Tibial artery (tissue), 4 donors: ENCODE measurements around the gene DYRK1A.
A peak's percentile ranks its signal among the peaks of the same experiment; 100 is the strongest.

ENCODE experiments used
- DNase-seq, 2 donors: peaks; one replicate each; pipeline ENCODE4 v3.0.0-alpha.2; 2019
- H3K27ac ChIP-seq, 2 donors: fragments of 200-600 bp; sonication (generic) in 1 of 2; 1 replicate in 1 of 2; 2 replicates in 1 of 2; pipeline ENCODE4 v1.5.1; 2018 to 2019; ENCODE audit warnings: mild to moderate bottlenecking in 1 of 2
- H3K27me3 ChIP-seq, 2 donors: fragments of 200-600 bp; sonication (generic) in 1 of 2; one replicate each; pipeline versions ENCODE4 v1.5.1 to v1.6.0; 2016 to 2019
- H3K36me3 ChIP-seq, 3 donors: fragments of 200-600 bp; sonication (generic) in 2 of 3; one replicate each; pipeline ENCODE4 v1.5.1; 2016 to 2019; ENCODE audit warnings: mild to moderate bottlenecking in 2 of 3
- H3K4me1 ChIP-seq, 4 donors: fragments of 200-600 bp; sonication (generic) in 2 of 4; 1 replicate in 3 of 4; 2 replicates in 1 of 4; pipeline ENCODE4 v1.5.1; 2016 to 2019
- H3K4me3 ChIP-seq, 2 donors: fragments of 200-600 bp; sonication (generic) in 1 of 2; 1 replicate in 1 of 2; 2 replicates in 1 of 2; pipeline ENCODE4 v1.5.1; 2018 to 2019; ENCODE audit warnings: mild to moderate bottlenecking in 2 of 2
- H3K9me3 ChIP-seq, 3 donors: fragments of 200-600 bp; sonication (generic) in 1 of 3; one replicate each; pipeline ENCODE4 v1.5.1; 2016 to 2019
- CTCF ChIP-seq, 2 experiments: fragments of 200-600 bp in 1 of 2; fragments of 450-650 bp in 1 of 2; IDR thresholded peaks; one replicate each; pipeline ENCODE4 v1.5.1; 2017 to 2019; ENCODE audit warnings: antibody characterized with exemption in 2 of 2, mild to moderate bottlenecking in 1 of 2, moderate library complexity in 1 of 2
- intact Hi-C: fragments of 100-400 bp; cut with DNase I; formaldehyde crosslinking; loops from one replicate; pipeline ENCODE4 v1.15.0; 2023; ENCODE audit warnings: low total_unique reads

Gene DYRK1A

GRCh38 chr21:37365517-37366481 lies 774 bp upstream of the DYRK1A start:
- Histone ChIP-seq H3K9me3 (no peaks in the 10 kb centered on the region), H3K36me3 (no peaks in the 10 kb centered on the region), H3K27ac (peak overlapping the region; percentile 100), H3K4me1 (peaks cover 0 to 28% (median 9%) of the 10 kb centered on the region in 4 donors), H3K27me3 (no peaks in the 10 kb centered on the region), H3K4me3 (peak overlapping the region; percentile 96)
- intact Hi-C loops, result loop anchor here (2.0 to 10.0 kb wide), 4 partner anchors 27 to 197 kb away; partner anchors contain the start of gene VPS26C
- no peak for TF ChIP-seq CTCF (IDR thresholded peaks at IDR 0.05)
- DNase-seq, result peak; percentile 45 to 84

- H3K27ac ChIP-seq, result peak overlapping the region; percentile 100
- no peaks in the 10 kb centered on the region for H3K27me3 ChIP-seq
- no peaks in the 10 kb centered on the region for H3K9me3 ChIP-seq
- peaks cover 0 to 43% (median 15%) of the 10 kb centered on the region in 4 donors for H3K4me1 ChIP-seq
- H3K36me3 ChIP-seq, result no peaks in the 10 kb centered on the region
- intact Hi-C loops, result loop anchor here (2.0 to 10.0 kb wide), 4 partner anchors 29 to 195 kb away; partner anchors contain the start of gene VPS26C
- no peak for TF ChIP-seq CTCF (IDR thresholded peaks at IDR 0.05)
- DNase-seq, result no peak
- H3K4me3 ChIP-seq, result peak overlapping the region; percentile 96
Observed at GRCh38 chr21:37367336-37367702, 746 bp downstream of the DYRK1A start.

GRCh38 chr21:37367703-37368540 lies 1.3 kb downstream of the DYRK1A start:
- Histone ChIP-seq H3K4me3 (peak overlapping the region; percentile 96), H3K27ac (peak overlapping the region; percentile 100), H3K4me1 (peaks cover 0 to 49% (median 18%) of the 10 kb centered on the region in 4 donors), H3K9me3 (no peaks in the 10 kb centered on the region), H3K36me3 (no peaks in the 10 kb centered on the region), H3K27me3 (no peaks in the 10 kb centered on the region)
- TF ChIP-seq CTCF (IDR thresholded peaks at IDR 0.05), result no peak
- DNase-seq, result peak; percentile 47 to 77
- intact Hi-C loops, result loop anchor here (2.0 to 10.0 kb wide), 4 partner anchors 29 to 194 kb away; partner anchors contain the start of gene VPS26C

- H3K36me3 ChIP-seq, result no peaks in the 10 kb centered on the region
- H3K9me3 ChIP-seq, result no peaks in the 10 kb centered on the region
- H3K27me3 ChIP-seq, result no peaks in the 10 kb centered on the region
- no peak for TF ChIP-seq CTCF (IDR thresholded peaks at IDR 0.05)
- DNase-seq, result no peak
- H3K27ac ChIP-seq, result peak overlapping the region; percentile 100
- peak overlapping the region; percentile 96 for H3K4me3 ChIP-seq
- intact Hi-C loops, result loop anchor here (5.0 to 10.0 kb wide), 2 partner anchors 86 to 194 kb away; no protein-coding TSS in a partner anchor
- peaks cover 0 to 57% (median 22%) of the 10 kb centered on the region in 4 donors for H3K4me1 ChIP-seq
Observed at GRCh38 chr21:37368541-37369279, 2.1 kb downstream of the DYRK1A start.
